Measurements from ENCODE around the gene MARS2.
"Not testable (repeated sequence)": the region's sequence is repeated elsewhere in the genome, so short reads cannot be mapped to it uniquely, and the experiment has no call there.

Gene MARS2

GRCh38 chr2:197705121-197705911 lies at the start of gene MARS2:
TSS of gene MARS2 (plus strand) at chr2:197705369. CDS start at chr2:197705406, 37 bp downstream.
- DNase-seq: peak; percentile 13

GRCh38 chr2:197657562-197657961 lies 47.6 kb upstream of the MARS2 start:
- no peak for DNase-seq

- DNase-seq: no peak
These were observed 43.5 kb upstream of the MARS2 start for GRCh38 chr2:197661626-197662025.

- no peak for DNase-seq
These were observed 38.9 kb upstream of the MARS2 start for GRCh38 chr2:197666277-197666676.

- DNase-seq: no peak
These were observed 36.9 kb upstream of the MARS2 start for GRCh38 chr2:197668296-197668695.

- DNase-seq: no peak
These were observed 36.1 kb upstream of the MARS2 start for GRCh38 chr2:197669077-197669476.

GRCh38 chr2:197672371-197672893 lies 32.7 kb upstream of the MARS2 start:
- DNase-seq: no peak

- DNase-seq: no peak
These were observed 32.1 kb upstream of the MARS2 start for GRCh38 chr2:197673106-197673505.

GRCh38 chr2:197673606-197674005 lies 31.6 kb upstream of the MARS2 start:
- DNase-seq: no peak

GRCh38 chr2:197674060-197674459 lies 31.1 kb upstream of the MARS2 start:
- no peak for DNase-seq

- no peak for DNase-seq
These were observed 30.6 kb upstream of the MARS2 start for GRCh38 chr2:197674591-197674990.

GRCh38 chr2:197675246-197675645 lies 29.9 kb upstream of the MARS2 start, which contains the start of gene RFTN2:
TSS of gene RFTN2 (minus strand) at chr2:197675587. CDS start at chr2:197675458, 129 bp downstream.
- no peak for DNase-seq

- no peak for DNase-seq
These were observed 29.4 kb upstream of the MARS2 start for GRCh38 chr2:197675711-197676188.

GRCh38 chr2:197677056-197677455 lies 28.1 kb upstream of the MARS2 start:
- no peak for DNase-seq

GRCh38 chr2:197677483-197677882 lies 27.7 kb upstream of the MARS2 start:
- DNase-seq: no peak

- DNase-seq: not testable (repeated sequence)
These were observed 10.0 kb upstream of the MARS2 start for GRCh38 chr2:197695206-197695605.

GRCh38 chr2:197695971-197696370 lies 9.2 kb upstream of the MARS2 start:
- DNase-seq: not testable (repeated sequence)

GRCh38 chr2:197696571-197696970 lies 8.6 kb upstream of the MARS2 start:
- not testable (repeated sequence) for DNase-seq

GRCh38 chr2:197699724-197700123 lies 5.4 kb upstream of the MARS2 start:
- not testable (repeated sequence) for DNase-seq

GRCh38 chr2:197700960-197701359 lies 4.2 kb upstream of the MARS2 start:
- no peak for DNase-seq

- no peak for DNase-seq
These were observed 592 bp upstream of the MARS2 start for GRCh38 chr2:197704434-197705120.

- DNase-seq: no peak
These were observed 1.0 kb downstream of the MARS2 start for GRCh38 chr2:197705912-197706838.

- no peak for DNase-seq
These were observed 1.7 kb downstream of the MARS2 start for GRCh38 chr2:197706839-197707207.
